SJSA1 (cell line): Measurements from ENCODE around the gene FLCN. TPM values are rescaled to one million over a fixed set of nuclear protein-coding genes. Genes with fewer than 3 reads are reported as not detected.

Source experiments
- DNase-seq, 2 experiments: peaks; one replicate each; pipeline ENCODE4 v3.0.0-alpha.2; 2015 to 2020; ENCODE audit warnings: low spot score in 2 of 2, low read depth in 1 of 2
- H3K27ac ChIP-seq: fragments of 250-450 bp; sonication (Bioruptor Pico); 2 replicates; pipeline ENCODE4 v1.5.1; 2020; ENCODE audit warnings: mild to moderate bottlenecking, moderate library complexity
- H3K27me3 ChIP-seq: fragments of 250-450 bp; sonication (Bioruptor Pico); replicated peaks from 2 replicates; pipeline ENCODE4 v1.5.1; 2020; ENCODE audit warnings: mild to moderate bottlenecking, moderate library complexity
- H3K36me3 ChIP-seq: fragments of 250-450 bp; sonication (Bioruptor Pico); 2 replicates; pipeline ENCODE4 v1.5.1; 2020; ENCODE audit warnings: mild to moderate bottlenecking
- H3K4me1 ChIP-seq: fragments of 250-450 bp; sonication (Bioruptor Pico); replicated peaks from 2 replicates; pipeline ENCODE4 v1.6.1; 2021; ENCODE audit warnings: mild to moderate bottlenecking
- H3K4me3 ChIP-seq: fragments of 250-450 bp; sonication (Bioruptor Pico); 2 replicates; pipeline ENCODE4 v1.5.1; 2020; ENCODE audit warnings: mild to moderate bottlenecking
- H3K9me3 ChIP-seq: fragments of 250-450 bp; sonication (Bioruptor Pico); replicated peaks from 2 replicates; pipeline ENCODE4 v1.5.1; 2020; ENCODE audit warnings: mild to moderate bottlenecking
- total RNA-seq: library from RNA; depleted of rRNA; stranded (reverse); fragments of >200 nt; shearing (Covaris generic); gene quantifications from 2 replicates; pipeline ENCODE4 v1.2.3, GENCODE V29; 2014

The FLCN gene
- total RNA-seq, 1 experiment from 2014 or later = 18.6 TPM

DNA sequence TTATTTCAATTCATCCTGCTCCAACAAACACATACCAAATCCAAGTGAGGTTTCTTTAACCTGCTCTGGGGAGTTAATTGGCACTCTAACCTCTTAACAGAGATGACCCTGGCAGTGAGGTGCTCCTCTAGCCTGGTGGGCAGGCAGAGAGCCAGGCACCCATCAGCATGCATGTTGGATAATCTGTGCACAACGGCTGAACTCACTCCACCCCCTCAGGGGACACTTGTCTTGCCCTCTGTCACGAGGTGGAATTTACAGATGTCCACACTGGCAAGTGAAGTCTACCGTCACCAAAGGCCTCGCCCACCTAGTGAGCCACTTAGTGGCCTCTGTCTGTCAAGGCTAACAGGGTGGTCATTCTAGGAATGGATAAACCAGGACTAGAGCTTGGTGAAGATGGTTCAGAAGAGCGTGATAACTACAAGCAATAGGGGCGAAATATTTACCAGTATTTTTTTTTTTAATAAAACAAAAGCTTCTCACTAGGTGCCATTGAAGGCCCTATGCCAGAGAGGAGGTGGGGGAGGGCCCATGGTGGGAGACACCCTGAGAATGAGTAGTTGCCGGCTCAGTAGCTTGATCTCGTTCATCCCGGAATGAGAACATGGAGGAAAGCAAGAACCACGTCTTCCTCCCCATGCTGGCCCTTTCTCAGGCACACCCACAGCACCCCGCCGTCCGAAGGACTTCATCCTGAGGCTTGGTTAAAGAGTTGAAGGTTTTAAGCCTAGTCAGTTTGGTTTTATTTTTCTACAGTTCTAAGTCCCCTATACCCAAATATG lies 56.0 kb downstream of the FLCN start:
- Histone ChIP-seq H3K36me3 (peaks cover 91% of the 10 kb centered on the region), H3K9me3 (no peaks in the 10 kb centered on the region), H3K4me1 (peaks cover 17% of the 10 kb centered on the region)

DNA sequence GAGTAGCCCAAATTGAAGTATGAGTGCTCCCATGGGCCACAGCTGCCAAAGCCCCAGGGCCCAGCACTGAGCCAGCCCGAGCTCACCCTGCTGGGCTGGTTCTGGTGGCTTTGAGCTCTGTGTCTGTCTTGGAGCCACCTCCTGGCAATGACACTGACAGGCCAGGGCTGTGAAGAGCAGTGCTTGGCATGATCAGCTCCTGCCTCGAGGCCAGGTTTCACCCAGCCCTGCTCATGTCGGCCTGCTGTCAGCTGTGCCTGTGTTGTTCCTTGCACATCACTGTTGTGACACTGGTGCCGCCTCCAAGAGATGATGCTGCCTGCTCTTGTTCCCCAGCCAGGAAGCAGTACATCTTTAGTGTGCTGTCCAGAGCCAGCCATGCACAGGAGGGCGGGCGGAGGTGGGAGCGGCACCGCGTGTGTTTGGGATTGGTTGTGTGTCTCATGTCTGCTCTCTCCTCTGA lies 56.8 kb downstream of the FLCN start:
- Histone ChIP-seq H3K4me1 (peaks cover 15% of the 10 kb centered on the region), H3K9me3 (no peaks in the 10 kb centered on the region), H3K27ac (no peak overlapping the region), H3K27me3 (no peaks in the 10 kb centered on the region), H3K4me3 (no peak overlapping the region), H3K36me3 (peaks cover 92% of the 10 kb centered on the region)
- DNase-seq = no peak

More for the DNA sequence above, 56.0 kb downstream of the FLCN start:
- H3K27ac ChIP-seq = no peak overlapping the region
- DNase-seq = no peak
- H3K27me3 ChIP-seq = no peaks in the 10 kb centered on the region
- H3K4me3 ChIP-seq = no peak overlapping the region

DNA sequence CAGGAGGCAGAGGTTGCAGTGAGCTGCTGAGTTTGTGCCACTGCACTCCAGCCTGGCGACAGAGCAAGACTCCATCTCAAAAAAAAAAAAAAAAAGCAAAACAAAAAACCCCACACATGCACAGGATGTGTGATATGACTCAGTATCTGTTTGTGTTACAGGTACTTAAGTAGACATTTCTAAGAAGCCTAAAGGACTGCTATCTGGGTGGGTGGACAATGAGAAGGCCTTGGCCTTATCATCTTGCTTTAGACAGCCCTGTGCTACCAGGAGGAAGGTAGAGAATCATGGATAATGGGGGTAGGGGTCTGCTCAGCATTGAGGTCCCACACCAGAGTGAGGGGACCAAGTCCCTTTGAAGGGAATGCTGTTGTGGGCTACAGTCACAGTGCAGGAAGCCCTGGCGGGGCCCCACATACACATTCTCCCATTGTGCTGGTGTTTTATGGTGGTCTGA lies 57.6 kb downstream of the FLCN start:
- no peak overlapping the region for H3K4me3 ChIP-seq
- peaks cover 96% of the 10 kb centered on the region for H3K36me3 ChIP-seq
- H3K9me3 ChIP-seq = no peaks in the 10 kb centered on the region
- no peak for DNase-seq
- H3K27me3 ChIP-seq = no peaks in the 10 kb centered on the region
- no peak overlapping the region for H3K27ac ChIP-seq
- H3K4me1 ChIP-seq = peaks cover 15% of the 10 kb centered on the region

DNA sequence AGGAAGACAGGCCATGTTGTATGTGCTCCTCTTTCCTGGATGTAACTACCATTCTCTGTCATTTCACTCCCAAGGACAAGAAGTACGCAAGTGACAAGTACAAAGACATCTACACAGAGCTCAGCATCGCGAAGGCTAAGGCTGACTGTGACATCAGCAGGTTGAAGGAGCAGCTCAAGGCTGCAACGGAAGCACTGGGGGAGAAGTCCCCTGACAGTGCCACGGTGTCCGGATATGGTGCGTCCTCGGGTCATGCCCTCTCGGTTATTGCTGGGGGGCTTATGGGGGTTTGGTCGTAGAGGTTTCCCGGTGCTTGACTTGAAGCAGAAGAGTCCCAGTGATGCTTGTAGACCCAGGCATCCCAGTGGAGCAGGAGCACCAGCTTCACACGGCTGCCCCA lies 59.8 kb downstream of the FLCN start:
- no peak overlapping the region for H3K4me3 ChIP-seq
- peaks cover 96% of the 10 kb centered on the region for H3K36me3 ChIP-seq
- no peaks in the 10 kb centered on the region for H3K27me3 ChIP-seq
- DNase-seq = no peak
- H3K27ac ChIP-seq = no peak overlapping the region
- H3K9me3 ChIP-seq = no peaks in the 10 kb centered on the region
- peaks cover 26% of the 10 kb centered on the region for H3K4me1 ChIP-seq

DNA sequence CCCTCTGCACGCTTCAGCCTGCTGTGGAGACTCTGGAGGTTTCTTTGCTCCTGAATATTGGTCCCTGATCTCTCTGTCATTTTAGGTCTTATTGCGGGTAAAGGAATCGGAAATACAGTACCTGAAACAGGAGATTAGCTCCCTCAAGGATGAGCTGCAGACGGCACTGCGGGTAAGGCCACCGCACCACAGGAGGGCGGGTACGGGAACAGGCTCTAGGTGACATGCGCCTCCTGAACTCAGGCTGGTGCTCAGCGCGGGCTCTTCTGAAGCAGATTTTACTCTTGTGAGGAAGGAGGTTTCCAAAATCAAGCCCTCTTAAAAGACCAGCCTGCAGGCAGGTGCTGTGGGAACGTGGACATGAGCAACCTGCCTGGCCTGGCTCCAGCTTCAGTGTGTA lies 60.6 kb downstream of the FLCN start:
- Histone ChIP-seq H3K36me3 (peaks cover 96% of the 10 kb centered on the region), H3K4me1 (peaks cover 35% of the 10 kb centered on the region), H3K27ac (no peak overlapping the region), H3K27me3 (no peaks in the 10 kb centered on the region), H3K4me3 (no peak overlapping the region), H3K9me3 (no peaks in the 10 kb centered on the region)
- DNase-seq = no peak

DNA sequence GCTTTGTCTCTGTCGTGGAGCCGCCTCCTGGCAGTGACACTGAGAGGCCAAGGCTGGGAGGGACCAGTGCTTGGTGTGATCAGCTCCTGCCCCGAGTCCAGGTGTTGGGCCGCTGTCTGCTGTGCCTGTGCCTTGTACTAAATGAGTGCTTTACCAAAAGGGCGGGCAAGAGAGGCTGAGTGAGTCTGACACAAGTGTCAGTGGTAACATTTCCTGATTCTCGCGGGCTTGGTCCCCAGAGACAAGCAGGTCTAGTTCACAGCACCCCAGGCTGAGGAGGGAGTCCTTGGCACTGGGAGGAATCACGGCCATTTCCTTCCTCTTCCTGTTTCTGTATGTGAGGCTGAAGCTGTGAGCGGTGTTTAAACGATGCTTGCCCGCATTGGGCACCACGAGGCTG lies 61.1 kb downstream of the FLCN start:
- H3K4me1 ChIP-seq = peaks cover 39% of the 10 kb centered on the region
- peaks cover 96% of the 10 kb centered on the region for H3K36me3 ChIP-seq

DNA sequence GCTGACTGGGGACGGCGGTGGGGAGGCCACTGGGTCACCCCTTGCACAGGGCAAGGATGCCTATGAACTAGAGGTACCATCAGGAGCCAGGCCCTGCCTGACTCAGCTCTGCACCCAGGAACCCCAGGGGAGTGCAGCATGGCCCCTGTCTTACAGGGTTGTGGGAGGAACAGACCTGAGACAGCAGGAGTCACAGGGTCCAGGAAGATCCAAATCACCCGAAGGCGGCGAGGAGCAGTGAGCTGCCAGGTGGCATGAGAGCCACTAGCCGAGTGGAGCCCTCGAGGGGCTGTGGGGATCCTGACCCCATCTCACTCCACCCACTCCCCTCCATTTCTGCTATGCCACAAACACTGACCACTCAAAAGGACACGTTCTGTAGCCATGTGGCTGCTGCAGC lies 61.6 kb downstream of the FLCN start:
- peaks cover 96% of the 10 kb centered on the region for H3K36me3 ChIP-seq
- no peaks in the 10 kb centered on the region for H3K9me3 ChIP-seq
- no peak overlapping the region for H3K27ac ChIP-seq
- DNase-seq = no peak
- H3K27me3 ChIP-seq = no peaks in the 10 kb centered on the region
- H3K4me1 ChIP-seq = peaks cover 45% of the 10 kb centered on the region
- H3K4me3 ChIP-seq = no peak overlapping the region

More for the DNA sequence above, 61.1 kb downstream of the FLCN start:
- no peak overlapping the region for H3K4me3 ChIP-seq
- no peaks in the 10 kb centered on the region for H3K27me3 ChIP-seq
- H3K27ac ChIP-seq = no peak overlapping the region
- H3K9me3 ChIP-seq = no peaks in the 10 kb centered on the region
- no peak for DNase-seq

DNA sequence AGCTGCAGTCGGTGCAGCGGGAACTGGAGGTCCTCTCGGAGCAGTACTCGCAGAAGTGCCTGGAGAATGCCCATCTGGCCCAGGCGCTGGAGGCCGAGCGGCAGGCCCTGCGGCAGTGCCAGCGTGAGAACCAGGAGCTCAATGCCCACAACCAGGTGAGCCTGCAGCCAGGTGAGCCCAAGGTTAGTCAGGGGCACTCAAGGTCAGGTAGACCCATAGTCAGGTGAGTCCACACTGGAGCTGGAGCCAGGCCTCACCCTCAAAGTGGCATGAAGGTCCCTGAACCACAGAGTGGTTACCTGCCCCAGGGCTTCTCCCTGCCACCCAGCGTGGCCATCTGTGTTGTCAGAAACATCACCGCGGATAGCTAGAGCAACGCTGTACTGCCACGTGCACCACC lies 63.0 kb downstream of the FLCN start:
- Histone ChIP-seq H3K9me3 (no peaks in the 10 kb centered on the region), H3K27ac (no peak overlapping the region), H3K4me1 (peaks cover 44% of the 10 kb centered on the region), H3K27me3 (no peaks in the 10 kb centered on the region), H3K4me3 (no peak overlapping the region), H3K36me3 (peaks cover 96% of the 10 kb centered on the region)
- DNase-seq = no peak

DNA sequence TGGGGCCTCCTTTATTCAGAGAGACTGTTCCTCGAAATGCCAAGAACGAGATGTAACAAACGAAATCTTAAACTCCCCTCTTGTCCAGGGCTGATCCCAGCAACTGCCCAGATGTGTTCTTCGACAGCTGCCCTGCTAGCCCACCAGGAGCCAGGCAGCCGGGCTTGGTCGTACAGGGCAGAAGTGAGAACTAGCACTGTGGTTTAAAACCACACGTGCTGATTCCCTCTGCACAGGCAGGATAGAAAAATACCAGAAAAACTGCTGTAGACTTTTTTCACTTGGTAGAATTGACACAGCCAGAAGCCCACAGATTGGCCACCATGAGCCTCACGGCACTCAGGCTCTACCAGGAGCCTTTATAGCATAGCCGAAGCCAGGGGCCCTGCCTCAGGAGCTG lies 64.0 kb downstream of the FLCN start:
- DNase-seq = no peak
- Histone ChIP-seq H3K36me3 (peaks cover 97% of the 10 kb centered on the region), H3K4me3 (no peak overlapping the region)

DNA sequence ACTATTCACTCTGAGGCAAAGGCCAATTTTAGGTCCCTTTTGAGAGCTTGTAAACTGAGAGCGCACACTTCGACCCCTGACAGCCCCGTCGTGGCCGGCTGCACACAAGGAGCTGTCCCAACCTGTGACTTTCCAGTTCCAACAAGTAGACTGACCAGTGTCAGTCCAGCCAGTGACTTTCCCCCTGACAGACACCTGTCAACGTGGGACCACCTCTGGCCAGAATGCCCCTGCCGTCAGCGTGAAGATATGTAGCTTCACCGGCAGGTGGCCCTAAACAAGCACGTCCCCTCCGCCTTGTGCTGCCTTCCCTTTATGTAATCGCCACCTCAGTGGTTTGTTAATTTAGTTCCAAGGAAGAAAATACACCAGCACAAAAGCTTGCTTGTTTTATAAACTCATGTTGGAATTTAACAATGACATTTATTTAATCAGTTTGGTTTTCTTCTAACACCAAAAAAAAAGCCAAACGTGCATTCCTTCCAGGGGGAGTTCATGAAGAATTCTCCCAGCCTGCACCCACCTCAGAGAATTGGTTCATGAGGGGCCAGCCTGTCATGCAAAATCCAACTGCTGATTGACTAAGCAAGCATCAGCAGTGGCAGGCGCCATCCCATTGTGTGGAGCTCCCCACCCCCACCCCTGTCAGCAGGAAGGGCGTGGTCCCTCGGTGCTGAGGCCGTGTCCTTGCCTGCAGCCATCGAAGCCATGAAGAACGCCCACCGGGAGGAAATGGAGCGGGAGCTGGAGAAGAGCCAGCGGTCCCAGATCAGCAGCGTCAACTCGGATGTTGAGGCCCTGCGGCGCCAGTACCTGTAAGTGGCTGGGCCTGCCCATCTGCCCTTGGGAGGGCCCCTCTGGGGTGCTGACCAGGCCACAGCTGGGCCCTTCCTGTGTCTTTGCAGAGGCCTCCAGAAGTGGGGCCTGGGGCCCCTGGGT lies 64.7 kb downstream of the FLCN start:
- peaks cover 97% of the 10 kb centered on the region for H3K36me3 ChIP-seq

More for the DNA sequence above, 64.0 kb downstream of the FLCN start:
- H3K9me3 ChIP-seq = no peaks in the 10 kb centered on the region
- peaks cover 40% of the 10 kb centered on the region for H3K4me1 ChIP-seq
- peak overlapping the region; percentile 53 for H3K27ac ChIP-seq
- no peaks in the 10 kb centered on the region for H3K27me3 ChIP-seq

DNA sequence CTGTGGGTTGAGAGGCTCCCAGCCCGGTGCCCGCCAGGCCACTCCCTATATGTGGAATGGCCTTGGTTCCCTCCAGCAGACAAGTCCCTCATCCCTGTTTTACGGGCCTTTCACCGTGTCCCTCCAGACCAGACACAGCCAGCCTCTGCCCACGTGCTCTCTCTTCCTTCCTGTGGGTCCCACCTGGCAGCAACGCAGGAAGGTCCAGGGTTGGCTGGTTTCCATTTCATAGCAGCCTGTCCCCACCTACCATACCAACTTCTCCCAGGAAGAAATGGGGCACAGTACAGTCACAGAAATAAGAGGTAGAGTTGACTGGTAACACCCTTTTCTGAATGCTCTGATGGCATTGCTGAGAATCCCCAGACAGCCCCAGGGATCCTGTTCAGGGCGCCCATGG lies 65.8 kb downstream of the FLCN start:
- Histone ChIP-seq H3K27me3 (no peaks in the 10 kb centered on the region), H3K9me3 (no peaks in the 10 kb centered on the region), H3K4me1 (peaks cover 53% of the 10 kb centered on the region), H3K36me3 (peaks cover 97% of the 10 kb centered on the region), H3K27ac (peak overlapping the region; percentile 53; the same call in 1 of the 2 replicates), H3K4me3 (no peak overlapping the region)
- DNase-seq = no peak

More for the DNA sequence above, 64.7 kb downstream of the FLCN start:
- H3K4me1 ChIP-seq = peaks cover 47% of the 10 kb centered on the region
- peak; percentile 52 to 79 for DNase-seq
- H3K9me3 ChIP-seq = no peaks in the 10 kb centered on the region
- H3K4me3 ChIP-seq = no peak overlapping the region
- peak overlapping the region; percentile 53 for H3K27ac ChIP-seq
- H3K27me3 ChIP-seq = no peaks in the 10 kb centered on the region

DNA sequence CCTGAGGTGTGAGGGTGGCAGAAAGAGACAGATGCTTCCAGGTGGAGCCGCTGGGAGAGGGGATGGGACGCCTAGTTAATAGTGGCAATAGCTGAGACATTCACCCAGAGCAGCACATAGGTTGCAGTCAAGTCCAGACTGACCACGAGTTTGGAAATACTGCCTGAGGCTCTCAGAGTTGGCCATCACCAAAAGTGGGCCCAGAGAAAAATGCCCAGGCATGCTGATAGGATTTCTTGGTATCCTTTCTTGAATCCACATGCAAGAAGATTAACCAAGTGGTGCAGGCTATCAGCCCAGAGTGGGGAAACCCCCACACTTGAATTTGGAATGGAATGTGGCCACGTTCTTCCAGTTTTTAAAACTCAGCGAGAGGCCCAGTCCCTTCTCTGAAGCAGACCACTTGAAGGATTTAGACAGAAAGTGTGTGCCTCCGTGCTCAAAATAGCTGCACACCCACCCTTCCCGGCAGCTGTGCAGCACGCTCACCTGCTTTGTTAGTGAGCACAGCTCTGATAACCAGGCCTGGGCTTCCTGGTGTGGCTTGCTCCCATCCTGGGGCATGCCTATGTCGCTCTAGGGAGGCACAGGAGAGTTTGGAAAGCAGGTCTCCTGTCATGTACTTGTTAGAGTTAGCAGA lies 66.5 kb downstream of the FLCN start:
- DNase-seq = no peak
- Histone ChIP-seq H3K36me3 (peaks cover 97% of the 10 kb centered on the region), H3K4me3 (no peak overlapping the region), H3K4me1 (peaks cover 53% of the 10 kb centered on the region), H3K9me3 (no peaks in the 10 kb centered on the region), H3K27me3 (no peaks in the 10 kb centered on the region), H3K27ac (no peak overlapping the region)

DNA sequence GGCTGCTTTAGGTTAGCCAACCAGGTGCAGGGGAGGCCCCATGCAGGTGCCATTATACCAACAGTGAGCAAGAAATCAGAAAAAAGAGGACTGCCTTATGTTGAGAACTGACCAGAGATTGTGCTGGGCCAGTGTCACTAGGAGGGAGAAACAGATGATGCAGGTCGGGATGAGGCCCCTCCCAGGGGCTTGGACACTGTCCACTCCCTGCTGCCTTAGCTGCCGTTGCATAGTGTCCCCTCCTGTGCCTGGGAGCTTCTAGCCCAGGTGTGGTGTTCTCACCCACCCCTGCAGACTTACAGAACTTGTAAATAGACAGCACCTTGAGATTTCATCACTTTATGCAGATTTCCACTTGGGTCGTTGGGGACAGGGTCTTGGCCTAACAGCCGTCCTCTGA lies 67.6 kb downstream of the FLCN start:
- no peak overlapping the region for H3K4me3 ChIP-seq
- peaks cover 53% of the 10 kb centered on the region for H3K4me1 ChIP-seq
- no peaks in the 10 kb centered on the region for H3K9me3 ChIP-seq
- H3K27ac ChIP-seq = no peak overlapping the region
- no peak for DNase-seq
- peaks cover 97% of the 10 kb centered on the region for H3K36me3 ChIP-seq
- H3K27me3 ChIP-seq = no peaks in the 10 kb centered on the region
